GM15510 (cell line): Measurements from ENCODE around the gene HPCAL4.

Source experiments
- POLR2A ChIP-seq: IDR thresholded peaks from 3 replicates; pipeline ENCODE4 v1.6.1; 2011; ENCODE audit warnings: borderline replicate concordance; ENCODE audit not compliant: insufficient read length; ENCODE audit errors: extremely low read depth

Gene HPCAL4

GRCh38 chr1:39632323-39632681 is 58.9 kb downstream of the HPCAL4 start:
- TF ChIP-seq POLR2A = no peak

GRCh38 chr1:39631361-39632322 is 59.6 kb downstream of the HPCAL4 start:
- no peak for TF ChIP-seq POLR2A

GRCh38 chr1:39628807-39629350 is 62.4 kb downstream of the HPCAL4 start:
- no peak for TF ChIP-seq POLR2A
